Medulla oblongata (tissue), 1 donor: Measurements from ENCODE around the gene ATG4B.
A peak's percentile ranks its signal among the peaks of the same experiment; 100 is the strongest.

Source experiments
- DNase-seq: peaks from one replicate; pipeline ENCODE4 v3.0.0-alpha.2; 2015; ENCODE audit errors: extremely low spot score

Gene ATG4B

GRCh38 chr2:241666627-241667400, 29.3 kb downstream of the ATG4B start:
- no peak for DNase-seq

- DNase-seq = no peak
Measured at GRCh38 chr2:241668354-241668753, 30.9 kb downstream of the ATG4B start.

- DNase-seq = no peak
Measured at GRCh38 chr2:241668839-241669238, 31.3 kb downstream of the ATG4B start.

GRCh38 chr2:241670333-241671110, 33.0 kb downstream of the ATG4B start:
- no peak for DNase-seq

- DNase-seq = no peak
Measured at GRCh38 chr2:241671457-241672240, 34.2 kb downstream of the ATG4B start.

GRCh38 chr2:241672243-241673188, 35.0 kb downstream of the ATG4B start:
- DNase-seq = no peak

- DNase-seq = no peak
Measured at GRCh38 chr2:241673189-241673663, 35.7 kb downstream of the ATG4B start.

GRCh38 chr2:241673797-241674725, 36.6 kb downstream of the ATG4B start:
- DNase-seq = peak; percentile 39

GRCh38 chr2:241675885-241676284, 38.4 kb downstream of the ATG4B start:
- DNase-seq = no peak

GRCh38 chr2:241676665-241677064, 39.2 kb downstream of the ATG4B start:
- DNase-seq = no peak

GRCh38 chr2:241677392-241677791, 39.9 kb downstream of the ATG4B start:
- DNase-seq = no peak

GRCh38 chr2:241678307-241678706, 40.8 kb downstream of the ATG4B start:
- no peak for DNase-seq

GRCh38 chr2:241678784-241679540, 41.5 kb downstream of the ATG4B start:
- DNase-seq = no peak

GRCh38 chr2:241680044-241680443, 42.6 kb downstream of the ATG4B start:
- no peak for DNase-seq

GRCh38 chr2:241680827-241681599, 43.5 kb downstream of the ATG4B start:
- DNase-seq = no peak

GRCh38 chr2:241686324-241686649, 48.8 kb downstream of the ATG4B start:
- no peak for DNase-seq

GRCh38 chr2:241686650-241687425, 49.3 kb downstream of the ATG4B start, which contains the start of gene DTYMK:
Gene DTYMK, minus strand, starts transcription at chr2:241686815. Its CDS starts 32 bp downstream, at chr2:241686783.
- peak; percentile 97 for DNase-seq

GRCh38 chr2:241689306-241689705, 51.8 kb downstream of the ATG4B start:
- DNase-seq = no peak
